Endothelial cell of umbilical vein (primary cell): Measurements from ENCODE around the gene DISP1. TPM values are rescaled to one million over a fixed set of nuclear protein-coding genes. Genes with fewer than 3 reads are reported as not detected.

Experiments
- BruUV-seq: library from RNA; stranded (reverse); fragments of 400-500 nt; replicated peaks from 2 replicates; lab custom pipeline; 2021; lab: Mats Ljungman, UMichigan
- CTCF ChIA-PET: fragments of 300-600, 350-600 bp; sonication (Branson Sonifier 250); formaldehyde crosslinking; loops from one replicate; lab custom pipeline; 2021; ENCODE audit warnings: antibody characterized with exemption, inconsistent platforms; lab: Charles Lee
- POLR2A ChIA-PET: fragments of 300-600, 350-600 bp; sonication (Branson Sonifier 250); formaldehyde crosslinking; loops from one replicate; lab custom pipeline; 2021; ENCODE audit warnings: antibody characterized with exemption, inconsistent platforms; lab: Charles Lee
- DNase-seq: peaks from one replicate; pipeline ENCODE4 v3.0.0-alpha.2; 2011; ENCODE audit warnings: low read depth, low spot score
- FAIRE-seq: peaks from 2 replicates; lab custom pipeline; 2011; peaks lifted over from hg19 to GRCh38; lab: Jason Lieb, UNC
- H2AFZ ChIP-seq: 2 replicates; pipeline ENCODE4 v1.6.0; 2012; ENCODE audit warnings: low read depth, low read length, control low read depth, inconsistent platforms
- H3K27ac ChIP-seq: 2 replicates; pipeline ENCODE4 v1.5.1; 2011; ENCODE audit warnings: low read depth, mild to moderate bottlenecking, control low read depth, low read length, moderate library complexity; ENCODE audit not compliant: insufficient read depth
- H3K27me3 ChIP-seq, 2 experiments: 2 replicates each; pipeline versions ENCODE4 v1.6.0 to v1.6.1; 2011; ENCODE audit warnings: low read length in 2 of 2, mixed read lengths in 1 of 2; ENCODE audit not compliant: control insufficient read depth in 2 of 2, insufficient read depth in 2 of 2
- H3K36me3 ChIP-seq, 2 experiments: 2 replicates in 1 of 2; 3 replicates in 1 of 2; pipeline ENCODE4 v1.5.1; 2011; ENCODE audit warnings: low read length in 2 of 2, mild to moderate bottlenecking in 1 of 2, moderate library complexity in 1 of 2; ENCODE audit not compliant: control insufficient read depth in 2 of 2, insufficient read depth in 2 of 2; ENCODE audit errors: extremely low read depth in 1 of 2
- H3K4me1 ChIP-seq: 3 replicates; pipeline ENCODE4 v1.5.1; 2011; ENCODE audit warnings: mild to moderate bottlenecking, low read length; ENCODE audit not compliant: control insufficient read depth, insufficient read depth; ENCODE audit errors: extremely low read depth
- H3K4me2 ChIP-seq: 2 replicates; pipeline ENCODE4 v1.6.1; 2011; ENCODE audit warnings: low read length, control low read depth, mixed read lengths; ENCODE audit not compliant: insufficient read depth
- H3K4me3 ChIP-seq, 3 experiments: fragments of 200-600 bp in 1 of 3; sonication (generic), shearing (Covaris generic) in 1 of 3; replicated peaks in 1 of 3; 2 replicates each; pipeline ENCODE4 v1.5.1; 2011 to 2016; ENCODE audit warnings: control low read depth in 3 of 3, low read length in 3 of 3, mild to moderate bottlenecking in 2 of 3, inconsistent platforms in 1 of 3, low read depth in 1 of 3, moderate library complexity in 1 of 3; ENCODE audit not compliant: insufficient read depth in 1 of 3
- H3K79me2 ChIP-seq: 2 replicates; pipeline ENCODE4 v1.6.0; 2012; ENCODE audit warnings: low read length, inconsistent platforms; ENCODE audit not compliant: control insufficient read depth, insufficient read depth
- H3K9ac ChIP-seq: replicated peaks from 2 replicates; pipeline ENCODE3; 2011; ENCODE audit warnings: low read length, control low read depth; ENCODE audit not compliant: insufficient read depth; ENCODE audit errors: extremely low read depth
- H3K9me1 ChIP-seq: replicated peaks from 3 replicates; pipeline ENCODE4 v1.6.0; 2011; ENCODE audit warnings: mild to moderate bottlenecking, low read length; ENCODE audit not compliant: control insufficient read depth, insufficient read depth; ENCODE audit errors: extremely low read depth
- H3K9me3 ChIP-seq: replicated peaks from 2 replicates; pipeline ENCODE4 v1.5.1; 2012; ENCODE audit warnings: low read length, inconsistent platforms; ENCODE audit not compliant: control insufficient read depth, insufficient read depth
- H4K20me1 ChIP-seq: replicated peaks from 2 replicates; pipeline ENCODE3; 2011; ENCODE audit warnings: mild to moderate bottlenecking, low read length; ENCODE audit not compliant: control insufficient read depth, insufficient read depth; ENCODE audit errors: extremely low read depth
- CTCF ChIP-seq, 2 donors: IDR thresholded peaks; 1 replicate in 1 of 2; 2 replicates in 1 of 2; pipeline ENCODE4 v1.5.1; 2011; ENCODE audit warnings: low read length in 2 of 2, mild to moderate bottlenecking in 2 of 2, moderate library complexity in 2 of 2, control low read depth in 1 of 2, inconsistent platforms in 1 of 2, low read depth in 1 of 2; ENCODE audit not compliant: insufficient read depth in 1 of 2; ENCODE audit errors: extremely low read depth in 1 of 2
- EZH2 ChIP-seq: IDR thresholded peaks from 2 replicates; pipeline ENCODE4 v1.6.1; 2012; ENCODE audit warnings: borderline replicate concordance, low read depth, mild to moderate bottlenecking, moderate library complexity, low read length, inconsistent platforms; ENCODE audit not compliant: severe bottlenecking
- FOS ChIP-seq: IDR thresholded peaks from 2 replicates; pipeline ENCODE4 v1.6.1; 2011; ENCODE audit warnings: mild to moderate bottlenecking, low read length, moderate library complexity, borderline replicate concordance; ENCODE audit not compliant: insufficient read depth
- GATA2 ChIP-seq: IDR thresholded peaks from 2 replicates; pipeline ENCODE4 v1.7.0; 2011; ENCODE audit warnings: low read depth, mild to moderate bottlenecking, moderate library complexity, mixed read lengths, low read length; ENCODE audit not compliant: insufficient read length, insufficient read depth
- JUN ChIP-seq: IDR thresholded peaks from 2 replicates; pipeline ENCODE4 v1.6.1; 2011; ENCODE audit warnings: borderline replicate concordance, low read depth; ENCODE audit not compliant: insufficient read length, insufficient read depth
- MAX ChIP-seq: IDR thresholded peaks from 2 replicates; pipeline ENCODE4 v1.6.1; 2011; ENCODE audit not compliant: insufficient read depth, insufficient read length
- MYC ChIP-seq: IDR thresholded peaks from one replicate; pipeline ENCODE4 v1.6.1; 2011; ENCODE audit warnings: mild to moderate bottlenecking, low read depth, low read length
- POLR2A ChIP-seq: IDR thresholded peaks from 2 replicates; pipeline ENCODE4 v1.6.1; 2012; ENCODE audit warnings: low read depth, mild to moderate bottlenecking, control low read depth, low read length
- POLR2AphosphoS5 ChIP-seq: IDR thresholded peaks from 2 replicates; pipeline ENCODE4 v1.6.1; 2012; ENCODE audit warnings: low read depth, mild to moderate bottlenecking, control low read depth, low read length, moderate library complexity; ENCODE audit not compliant: insufficient read depth
- dilution Hi-C: fragments of 300-500 bp; cut with MboI; formaldehyde crosslinking; loops from one replicate; pipeline ENCODE4 v1.15.0; 2019; ENCODE audit warnings: low sequenced_read_pairs; ENCODE audit not compliant: extremely low pct_ligation_motif_present
- intact Hi-C: fragments of 100-400 bp; cut with micrococcal nuclease; formaldehyde crosslinking; loops from one replicate; pipeline ENCODE4 v1.10.0; 2022
- polyA plus RNA-seq, 4 experiments: library from polyadenylated mRNA; depleted of rRNA in 3 of 4; stranded (reverse) in 3 of 4; unstranded in 1 of 4; fragments of >200 nt; gene quantifications; 2 replicates each; pipeline versions ENCODE4 v1.2.1 to v1.2.3, GENCODE V29; 2011 to 2012; ENCODE audit warnings: missing spikeins in 1 of 4
- total RNA-seq: library from RNA; stranded (reverse); gene quantifications from 2 replicates; pipeline ENCODE4 v1.2.3, GENCODE V29; 2021

Gene DISP1
- total and polyA plus RNA-seq, 2 donors (not counting 3 experiments of a cell fraction or from before 2014, with no cell fraction given) = 3.9 TPM

- BruUV-seq = no TSS peak
- no peak overlapping the region for H2AFZ ChIP-seq
- no peaks in the 10 kb centered on the region for H3K9me3 ChIP-seq
- ChIA-PET POLR2A (no interaction called here), CTCF (no interaction called here)
- no peak overlapping the region for H3K27ac ChIP-seq
- H3K9ac ChIP-seq = no peak overlapping the region
- FAIRE-seq (no peak), DNase-seq (peak; percentile 46)
- dilution Hi-C loops = loop anchor here (25.0 kb wide), 1 partner anchor 309 kb away; no protein-coding TSS in a partner anchor
- no peaks in the 10 kb centered on the region for H3K4me1 ChIP-seq
- intact Hi-C loops = no loop called here
- no peak overlapping the region for H3K4me2 ChIP-seq
- H3K27me3 ChIP-seq = peaks cover 0 to 1% of the 10 kb centered on the region in 2 experiments
- H3K36me3 ChIP-seq = no peaks in the 10 kb centered on the region
- TF ChIP-seq MYC = no peak
- TF ChIP-seq JUN = no peak
- TF ChIP-seq MAX = no peak
- no peak for TF ChIP-seq EZH2
- no peak for TF ChIP-seq CTCF (IDR thresholded peaks at IDR 0.05; ENCODE audit: extremely low read depth in 1 of 2, insufficient read depth in 1 of 2, low read depth in 1 of 2, low read length in 2 of 2)
- TF ChIP-seq POLR2A = no peak
- H4K20me1 ChIP-seq = no peaks in the 10 kb centered on the region
- no peaks in the 10 kb centered on the region for H3K9me1 ChIP-seq
- H3K4me3 ChIP-seq = no peak overlapping the region
- no peaks in the 10 kb centered on the region for H3K79me2 ChIP-seq
These were observed 36.9 kb upstream of the DISP1 start for GRCh38 chr1:222777977-222778376.

GRCh38 chr1:222781251-222781650, 33.6 kb upstream of the DISP1 start:
- Histone ChIP-seq H3K27ac (no peak overlapping the region), H3K4me1 (peaks cover 18% of the 10 kb centered on the region), H3K27me3 (peaks cover 0 to 5% of the 10 kb centered on the region in 2 experiments), H3K4me2 (no peak overlapping the region), H3K9me1 (no peaks in the 10 kb centered on the region), H2AFZ (no peak overlapping the region), H3K36me3 (no peaks in the 10 kb centered on the region), H4K20me1 (no peaks in the 10 kb centered on the region), H3K9me3 (no peaks in the 10 kb centered on the region), H3K9ac (no peak overlapping the region), H3K4me3 (no peak overlapping the region), H3K79me2 (no peaks in the 10 kb centered on the region)
- intact Hi-C loops (no loop called here), dilution Hi-C loops (loop anchor here (25.0 kb wide), 1 partner anchor 306 kb away; no protein-coding TSS in a partner anchor)
- TF ChIP-seq FOS (no peak), MAX (no peak), GATA2 (no peak), POLR2AphosphoS5 (no peak), POLR2A (no peak), EZH2 (no peak), MYC (no peak), JUN (no peak), CTCF (IDR thresholded peaks at IDR 0.05; ENCODE audit: extremely low read depth in 1 of 2, insufficient read depth in 1 of 2, low read depth in 1 of 2, low read length in 2 of 2) (no peak)
- ChIA-PET POLR2A (no interaction called here), CTCF (no interaction called here)
- no peak for FAIRE-seq
- no peak for DNase-seq
- BruUV-seq = no TSS peak
